Measurements from ENCODE around the gene NRP1. TPM values are rescaled to one million over a fixed set of nuclear protein-coding genes. Genes with fewer than 3 reads are reported as not detected.

Gene NRP1
- polyA plus RNA-seq, 3 donors = 1.1 to 1.7 (median 1.3) TPM

GRCh38 chr10:33278198-33278597 lies 56.3 kb downstream of the NRP1 start:
- Histone ChIP-seq H3K36me3 (replicated peaks in 1 of 2; ENCODE audit: control insufficient read depth in 1 of 2, insufficient read depth in 2 of 2, low read length in 2 of 2) (no peaks in the 10 kb centered on the region), H3K9ac (ENCODE audit: insufficient read depth, low read length, poor library complexity, severe bottlenecking) (no peak overlapping the region), H2AFZ (ENCODE audit: insufficient read depth, low read depth, low read length, poor library complexity, severe bottlenecking) (no peak overlapping the region), H3K4me2 (replicated peaks; ENCODE audit: extremely low read depth, low read length, poor library complexity, severe bottlenecking) (no peak overlapping the region), H3K79me2 (ENCODE audit: insufficient read depth, low read length) (no peaks in the 10 kb centered on the region), H3K4me1 (ENCODE audit: control insufficient read depth in 1 of 2, insufficient read depth in 2 of 2, low read length in 2 of 2) (no peaks in the 10 kb centered on the region), H3K27ac (ENCODE audit: low read depth in 1 of 2, low read length in 2 of 2) (no peak overlapping the region), H3K9me3 (replicated peaks in 1 of 2; ENCODE audit: control insufficient read depth in 1 of 2, insufficient read depth in 1 of 2, low read length in 2 of 2) (no peaks in the 10 kb centered on the region), H3K27me3 (ENCODE audit: control insufficient read depth in 2 of 2, insufficient read depth in 2 of 2, low read length in 2 of 2) (peaks cover 6% of the 10 kb centered on the region in 2 donors), H4K20me1 (ENCODE audit: insufficient read depth, low read length) (no peaks in the 10 kb centered on the region), H3K4me3 (replicated peaks in 1 of 3; ENCODE audit: low read depth in 2 of 3, low read length in 3 of 3) (no peak overlapping the region)
- TF ChIP-seq CTCF (IDR thresholded peaks at IDR 0.05) = no peak
- H3K9me3 Mint-ChIP-seq = peaks cover 0 to 2% (median 0%) of the 10 kb centered on the region in 7 donors
- no peak for DNase-seq
- WGBS (ENCODE audit: insufficient coverage) = 86% methylated on average over 2 of the region's 3 CpGs
- H3K27ac Mint-ChIP-seq = no peak overlapping the region
- intact Hi-C loops (cut with micrococcal nuclease) = no loop called here
- H3K4me3 Mint-ChIP-seq = no peak overlapping the region
- H3K36me3 Mint-ChIP-seq = no peaks in the 10 kb centered on the region
- H3K4me1 Mint-ChIP-seq = no peaks in the 10 kb centered on the region
- H3K27me3 Mint-ChIP-seq (ENCODE audit: low read depth in 3 of 3) = peaks cover 14 to 28% (median 19%) of the 10 kb centered on the region in 3 donors

GRCh38 chr10:33277135-33277536 lies 57.3 kb downstream of the NRP1 start:
- Histone ChIP-seq H3K27me3 (ENCODE audit: control insufficient read depth in 2 of 2, insufficient read depth in 2 of 2, low read length in 2 of 2) (peaks cover 6 to 7% of the 10 kb centered on the region in 2 donors), H3K4me2 (replicated peaks; ENCODE audit: extremely low read depth, low read length, poor library complexity, severe bottlenecking) (no peak overlapping the region), H3K9me3 (replicated peaks in 1 of 2; ENCODE audit: control insufficient read depth in 1 of 2, insufficient read depth in 1 of 2, low read length in 2 of 2) (no peaks in the 10 kb centered on the region), H3K4me1 (ENCODE audit: control insufficient read depth in 1 of 2, insufficient read depth in 2 of 2, low read length in 2 of 2) (no peaks in the 10 kb centered on the region), H3K4me3 (replicated peaks in 1 of 3; ENCODE audit: low read depth in 2 of 3, low read length in 3 of 3) (no peak overlapping the region), H3K27ac (ENCODE audit: low read depth in 1 of 2, low read length in 2 of 2) (no peak overlapping the region), H3K79me2 (ENCODE audit: insufficient read depth, low read length) (no peaks in the 10 kb centered on the region), H3K36me3 (replicated peaks in 1 of 2; ENCODE audit: control insufficient read depth in 1 of 2, insufficient read depth in 2 of 2, low read length in 2 of 2) (no peaks in the 10 kb centered on the region), H3K9ac (ENCODE audit: insufficient read depth, low read length, poor library complexity, severe bottlenecking) (no peak overlapping the region), H4K20me1 (ENCODE audit: insufficient read depth, low read length) (no peaks in the 10 kb centered on the region), H2AFZ (ENCODE audit: insufficient read depth, low read depth, low read length, poor library complexity, severe bottlenecking) (no peak overlapping the region)
- Mint-ChIP-seq H3K27ac (no peak overlapping the region), H3K36me3 (no peaks in the 10 kb centered on the region), H3K4me3 (no peak overlapping the region), H3K9me3 (peaks cover 0 to 2% (median 0%) of the 10 kb centered on the region in 7 donors), H3K27me3 (ENCODE audit: low read depth in 3 of 3) (peaks cover 14 to 25% (median 18%) of the 10 kb centered on the region in 3 donors), H3K4me1 (no peaks in the 10 kb centered on the region)
- WGBS (ENCODE audit: insufficient coverage) = 82% methylated on average over 4 of the region's 6 CpGs
- no peak for TF ChIP-seq CTCF (IDR thresholded peaks at IDR 0.05)
- intact Hi-C loops (cut with micrococcal nuclease) = no loop called here
- no peak for DNase-seq
